Trophoblast cell (in vitro differentiated cells and primary cell): ENCODE data around the gene TMIE.
A peak's percentile ranks its signal among the peaks of the same experiment; 100 is the strongest.

Source experiments
- DNase-seq, 2 donors: peaks; one replicate each; pipeline ENCODE4 v3.0.0-alpha.2; 2016
- H2AFZ ChIP-seq: 2 replicates; pipeline ENCODE4 v1.6.1; 2013; ENCODE audit warnings: low read length, moderate library complexity, mild to moderate bottlenecking; ENCODE audit not compliant: insufficient read depth, poor library complexity
- H2AK5ac ChIP-seq: 2 replicates; pipeline ENCODE4 v1.6.1; 2013; ENCODE audit warnings: mild to moderate bottlenecking, low read length
- H2BK120ac ChIP-seq: 2 replicates; pipeline ENCODE4 v1.6.1; 2013; ENCODE audit warnings: low read length, mild to moderate bottlenecking, moderate library complexity; ENCODE audit not compliant: insufficient read depth, poor library complexity
- H2BK12ac ChIP-seq: 2 replicates; pipeline ENCODE4 v1.6.1; 2013; ENCODE audit warnings: mild to moderate bottlenecking, low read length, moderate library complexity
- H2BK5ac ChIP-seq: 2 replicates; pipeline ENCODE4 v1.6.1; 2013; ENCODE audit warnings: low read length, low read depth, moderate library complexity, mild to moderate bottlenecking; ENCODE audit not compliant: poor library complexity
- H3K14ac ChIP-seq: 2 replicates; pipeline ENCODE4 v1.6.1; 2013; ENCODE audit warnings: mild to moderate bottlenecking, low read length
- H3K18ac ChIP-seq: 2 replicates; pipeline ENCODE4 v1.6.1; 2013; ENCODE audit warnings: mild to moderate bottlenecking, low read length
- H3K23ac ChIP-seq: 2 replicates; pipeline ENCODE4 v1.6.1; 2013; ENCODE audit warnings: low read length
- H3K27ac ChIP-seq: 2 replicates; pipeline ENCODE4 v1.5.1; 2013; ENCODE audit warnings: low read depth, mild to moderate bottlenecking, inconsistent platforms, low read length, moderate library complexity
- H3K27me3 ChIP-seq: 2 replicates; pipeline ENCODE4 v1.6.1; 2013; ENCODE audit warnings: inconsistent platforms, mild to moderate bottlenecking, low read length, moderate library complexity; ENCODE audit not compliant: insufficient read depth
- H3K36me3 ChIP-seq, 2 experiments: 1 replicate in 1 of 2; 2 replicates in 1 of 2; pipeline ENCODE4 v1.6.1; 2013; ENCODE audit warnings: low read length in 2 of 2, mild to moderate bottlenecking in 2 of 2, moderate library complexity in 1 of 2; ENCODE audit not compliant: insufficient read depth in 2 of 2, control insufficient read depth in 1 of 2
- H3K4ac ChIP-seq: 2 replicates; pipeline ENCODE4 v1.6.1; 2013; ENCODE audit warnings: low read depth, mild to moderate bottlenecking, low read length, moderate library complexity
- H3K4me1 ChIP-seq, 2 experiments: 1 replicate in 1 of 2; 2 replicates in 1 of 2; pipeline ENCODE4 v1.6.1; 2013; ENCODE audit warnings: low read length in 2 of 2, mild to moderate bottlenecking in 2 of 2, moderate library complexity in 1 of 2; ENCODE audit not compliant: insufficient read depth in 2 of 2, control insufficient read depth in 1 of 2
- H3K4me2 ChIP-seq: 2 replicates; pipeline ENCODE4 v1.6.1; 2013; ENCODE audit warnings: inconsistent platforms, mild to moderate bottlenecking, low read length, moderate library complexity
- H3K4me3 ChIP-seq: 2 replicates; pipeline ENCODE4 v1.5.1; 2013; ENCODE audit warnings: mild to moderate bottlenecking, low read depth, low read length, inconsistent platforms
- H3K79me1 ChIP-seq: one replicate; pipeline ENCODE4 v1.6.1; 2013; ENCODE audit warnings: low read length
- H3K79me2 ChIP-seq: 2 replicates; pipeline ENCODE4 v1.6.1; 2013; ENCODE audit warnings: low read length, mild to moderate bottlenecking; ENCODE audit not compliant: control insufficient read depth, insufficient read depth, poor library complexity
- H3K9ac ChIP-seq: 2 replicates; pipeline ENCODE4 v1.6.1; 2013; ENCODE audit warnings: mild to moderate bottlenecking, low read length
- H3K9me3 ChIP-seq: 2 replicates; pipeline ENCODE4 v1.6.1; 2013; ENCODE audit warnings: low read depth, mild to moderate bottlenecking, control low read depth, inconsistent platforms, low read length; ENCODE audit not compliant: insufficient read depth
- H4K12ac ChIP-seq: 2 replicates; pipeline ENCODE4 v1.6.1; 2013; ENCODE audit warnings: low read depth, mild to moderate bottlenecking, low read length, moderate library complexity
- H4K8ac ChIP-seq: 2 replicates; pipeline ENCODE4 v1.6.1; 2013; ENCODE audit warnings: low read depth, mild to moderate bottlenecking, low read length, moderate library complexity
- H4K91ac ChIP-seq: one replicate; pipeline ENCODE4 v1.6.1; 2013; ENCODE audit warnings: low read depth, mild to moderate bottlenecking, low read length, moderate library complexity
- WGBS: extraction: QIAGEN DNeasy Blood & Tissue Kit; methylation state at CpG from one replicate; pipeline ENCODE4 v1.1.7; 2013; ENCODE audit warnings: missing lambda C conversion rate; ENCODE audit not compliant: insufficient read length, insufficient coverage; ENCODE audit errors: extremely low coverage; 5-methylcytosine and 5-hydroxymethylcytosine counted together

The TMIE gene

DNA sequence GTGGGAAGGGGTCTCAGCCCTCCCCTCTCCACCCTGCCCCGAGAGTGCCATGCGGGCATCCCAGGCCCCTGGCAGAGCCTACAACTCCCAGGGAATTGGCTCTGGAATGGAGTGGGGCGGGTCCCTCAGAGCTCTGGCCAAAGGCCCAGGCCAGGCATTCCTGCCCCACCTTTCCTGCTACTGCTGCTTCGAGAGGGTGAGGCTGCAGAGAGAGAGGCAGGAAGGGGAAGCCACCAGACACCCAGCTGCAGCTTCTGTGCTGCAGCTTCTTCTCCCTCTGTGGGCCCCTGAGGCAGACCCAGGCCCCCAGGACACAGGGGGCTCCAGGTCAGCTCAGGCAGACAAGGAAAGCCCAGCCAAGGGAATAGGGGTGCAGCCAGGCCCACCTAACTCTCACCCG is 10.4 kb upstream of the TMIE start:
- Histone ChIP-seq H3K18ac (no peak overlapping the region), H3K79me2 (peaks cover 5% of the 10 kb centered on the region), H3K4ac (no peak overlapping the region), H4K8ac (no peak overlapping the region), H3K4me3 (no peak overlapping the region), H3K36me3 (peaks cover 5 to 11% of the 10 kb centered on the region in 2 experiments), H4K91ac (no peak overlapping the region), H3K79me1 (peaks cover 11% of the 10 kb centered on the region), H2BK12ac (no peak overlapping the region), H3K9me3 (peaks cover 2% of the 10 kb centered on the region), H3K4me1 (peaks cover 12 to 15% of the 10 kb centered on the region in 2 experiments), H3K9ac (no peak overlapping the region), H4K12ac (no peak overlapping the region), H3K4me2 (no peak overlapping the region), H3K27ac (no peak overlapping the region), H2AK5ac (no peak overlapping the region), H2AFZ (no peak overlapping the region), H3K23ac (no peak overlapping the region), H2BK5ac (no peak overlapping the region), H3K14ac (no peak overlapping the region), H3K27me3 (no peaks in the 10 kb centered on the region), H2BK120ac (no peak overlapping the region)
- WGBS: no CpG with 5 or more reads among the region's 5 CpGs
- peak; percentile 26 to 41 for DNase-seq

DNA sequence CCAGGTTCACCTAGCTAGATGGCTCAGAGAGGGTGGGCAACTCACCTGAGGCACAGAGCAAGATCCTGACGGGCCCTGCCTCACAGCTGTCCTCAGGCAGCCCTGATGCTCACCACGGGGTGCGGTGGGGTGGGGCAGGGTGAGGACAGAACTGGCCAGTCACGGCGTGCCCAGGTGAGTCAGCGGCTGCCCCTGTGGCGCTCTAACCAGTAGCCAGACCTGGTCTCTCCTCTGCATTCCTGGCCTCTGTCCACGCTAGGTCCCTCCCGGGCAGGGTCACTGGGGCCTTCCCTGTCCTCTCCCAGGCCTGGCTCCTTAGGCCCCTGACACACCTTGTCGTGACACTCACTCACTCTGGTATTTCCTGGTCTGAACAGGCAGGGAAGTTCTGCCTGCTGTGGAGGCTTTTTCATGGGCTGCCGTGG is 8.6 kb upstream of the TMIE start:
- no peak overlapping the region for H3K14ac ChIP-seq
- no peak overlapping the region for H2AK5ac ChIP-seq
- peaks cover 2 to 5% of the 10 kb centered on the region in 2 experiments for H3K36me3 ChIP-seq
- H3K27me3 ChIP-seq: no peaks in the 10 kb centered on the region
- H3K4me2 ChIP-seq: peak overlapping the region; percentile 96
- no peak overlapping the region for H2BK120ac ChIP-seq
- H4K12ac ChIP-seq: no peak overlapping the region
- peak; percentile 96 to 99 for DNase-seq
- peaks cover 12 to 23% of the 10 kb centered on the region in 2 experiments for H3K4me1 ChIP-seq
- H3K79me2 ChIP-seq: peaks cover 5% of the 10 kb centered on the region
- peak overlapping the region; percentile 71 for H2BK5ac ChIP-seq
- H4K91ac ChIP-seq: peak overlapping the region; percentile 76
- H4K8ac ChIP-seq: peak overlapping the region; percentile 82
- H2AFZ ChIP-seq: no peak overlapping the region
- H3K4me3 ChIP-seq: peak overlapping the region; percentile 72
- H3K23ac ChIP-seq: no peak overlapping the region
- H3K9me3 ChIP-seq: peaks cover 2% of the 10 kb centered on the region
- no peak overlapping the region for H3K9ac ChIP-seq
- no peak overlapping the region for H2BK12ac ChIP-seq
- peaks cover 11% of the 10 kb centered on the region for H3K79me1 ChIP-seq
- H3K18ac ChIP-seq: no peak overlapping the region
- H3K27ac ChIP-seq: peak overlapping the region; percentile 60
- no peak overlapping the region for H3K4ac ChIP-seq
- WGBS: no CpG with 5 or more reads among the region's 11 CpGs

DNA sequence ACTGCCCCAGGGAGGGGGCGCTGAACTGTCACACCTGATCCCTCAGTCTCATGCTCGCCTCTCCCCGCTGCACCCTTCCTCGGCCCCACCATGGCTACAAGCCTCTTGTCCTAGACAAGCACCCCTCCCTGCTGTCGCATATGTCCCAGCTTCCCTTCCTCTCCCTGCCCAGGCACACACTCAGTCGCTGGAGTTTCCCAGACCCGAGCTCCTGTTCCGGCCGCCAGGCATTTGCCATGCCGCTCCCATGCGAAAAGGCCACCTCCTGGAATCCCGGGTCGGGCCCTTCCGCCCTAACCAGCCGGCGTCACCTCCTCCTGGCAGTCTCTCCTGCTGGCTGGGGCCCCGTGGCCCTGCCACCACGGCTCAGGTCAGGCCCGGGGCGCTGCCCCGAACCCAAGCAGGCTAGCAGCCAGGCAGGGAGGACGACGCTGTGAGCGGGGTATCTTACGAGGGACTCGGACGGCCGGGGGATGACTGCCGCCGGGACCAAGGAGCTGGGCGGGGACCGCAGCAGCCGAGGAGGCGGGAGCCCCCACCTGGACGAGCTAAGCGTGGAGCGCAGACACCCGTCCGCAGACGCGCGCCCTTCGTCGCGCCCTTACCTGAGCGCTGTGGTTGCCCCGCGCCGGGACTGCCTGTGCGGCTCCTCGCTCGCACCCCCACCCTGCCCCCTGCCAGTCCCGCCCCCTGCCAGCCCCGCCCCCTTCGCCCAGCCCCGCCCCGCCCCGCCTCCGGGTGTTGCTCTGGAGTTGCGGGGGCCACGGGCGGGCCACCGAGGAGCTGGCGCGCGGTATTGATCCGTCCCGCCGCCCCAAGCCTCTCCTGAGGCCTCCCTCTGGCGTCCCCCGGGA is 7.9 kb upstream of the TMIE start, which contains the start of gene ALS2CL:
Gene ALS2CL (minus strand): TSS at position 642 of the 854 bp plus-strand sequence. CDS start 4,239 bp downstream, outside the sequence.
- H4K8ac ChIP-seq: peak within 1 kb of the TSS; percentile 82
- peak within 1 kb of the TSS; percentile 71 for H2BK5ac ChIP-seq
- H3K4ac ChIP-seq: peak within 1 kb of the TSS; percentile 31
- peak within 1 kb of the TSS; percentile 85 for H3K14ac ChIP-seq
- peak within 1 kb of the TSS; percentile 42 for H3K23ac ChIP-seq
- no peak within 1 kb of the TSS for H2AK5ac ChIP-seq
- H2BK120ac ChIP-seq: peak within 1 kb of the TSS; percentile 84
- H3K18ac ChIP-seq: peak within 1 kb of the TSS; percentile 88
- H3K9me3 ChIP-seq: peaks cover 2% of the 10 kb centered on the region
- peak; percentile 73 to 77 for DNase-seq
- H3K4me1 ChIP-seq: peaks cover 12 to 23% of the 10 kb centered on the region in 2 experiments
- H2AFZ ChIP-seq: peak within 1 kb of the TSS; percentile 73
- peak within 1 kb of the TSS; percentile 92 for H3K9ac ChIP-seq
- peak within 1 kb of the TSS; percentile 60 for H3K27ac ChIP-seq
- H3K79me1 ChIP-seq: peaks cover 11% of the 10 kb centered on the region
- peak within 1 kb of the TSS; percentile 56 for H4K12ac ChIP-seq
- H3K79me2 ChIP-seq: peaks cover 5% of the 10 kb centered on the region
- no CpG with 5 or more reads among the region's 71 CpGs for WGBS
- peak within 1 kb of the TSS; percentile 38 for H2BK12ac ChIP-seq
- H3K36me3 ChIP-seq: peaks cover 0 to under 1% of the 10 kb centered on the region in 2 experiments
- peak within 1 kb of the TSS; percentile 96 for H3K4me2 ChIP-seq
- no peaks in the 10 kb centered on the region for H3K27me3 ChIP-seq
- peak within 1 kb of the TSS; percentile 76 for H4K91ac ChIP-seq
- H3K4me3 ChIP-seq: peak within 1 kb of the TSS; percentile 72

DNA sequence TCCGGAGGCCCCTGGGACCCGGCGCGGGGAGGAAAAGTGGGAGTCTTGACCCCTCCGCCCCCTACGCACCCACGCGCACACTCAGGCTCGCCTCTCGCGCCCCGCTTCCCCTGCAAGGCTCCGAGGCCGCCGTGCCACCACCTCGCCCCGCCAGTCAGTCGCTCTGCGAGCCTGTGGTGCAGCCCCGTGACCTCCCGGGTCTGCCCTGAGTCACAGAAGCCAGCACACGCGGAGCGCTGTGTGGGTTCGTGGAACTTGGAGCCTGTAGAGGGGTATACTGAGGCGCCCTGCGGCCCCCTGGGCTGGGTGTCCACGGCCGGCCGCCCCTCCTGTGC is 7.3 kb upstream of the TMIE start:
- Histone ChIP-seq H3K4me2 (peak overlapping the region; percentile 71), H4K8ac (peak overlapping the region; percentile 68), H3K14ac (peak overlapping the region; percentile 30), H2AFZ (peak overlapping the region; percentile 30), H2BK120ac (no peak overlapping the region), H4K91ac (no peak overlapping the region), H3K18ac (peak overlapping the region; percentile 63), H2AK5ac (no peak overlapping the region), H3K79me1 (peaks cover 11% of the 10 kb centered on the region), H3K27ac (no peak overlapping the region), H3K79me2 (peaks cover 5% of the 10 kb centered on the region), H4K12ac (peak overlapping the region; percentile 56), H3K4ac (no peak overlapping the region), H3K9ac (no peak overlapping the region), H3K23ac (no peak overlapping the region), H3K36me3 (no peaks in the 10 kb centered on the region), H2BK12ac (peak overlapping the region; percentile 38), H3K9me3 (peaks cover 2% of the 10 kb centered on the region), H3K4me3 (no peak overlapping the region), H2BK5ac (no peak overlapping the region), H3K4me1 (peaks cover 12 to 23% of the 10 kb centered on the region in 2 experiments), H3K27me3 (no peaks in the 10 kb centered on the region)
- DNase-seq: peak; percentile 32 to 41
- WGBS: no CpG with 5 or more reads among the region's 30 CpGs
